ENCODE results near the gene PLEKHG1.

PLEKHG1 gene

GRCh38 chr6:150627154-150627553 is 27.5 kb downstream of the PLEKHG1 start:
- H2AFZ ChIP-seq (ENCODE audit: insufficient read depth, low read length, poor library complexity) = no peak overlapping the region
- no peak overlapping the region for H3K4me2 ChIP-seq (ENCODE audit: low read length)

DNA sequence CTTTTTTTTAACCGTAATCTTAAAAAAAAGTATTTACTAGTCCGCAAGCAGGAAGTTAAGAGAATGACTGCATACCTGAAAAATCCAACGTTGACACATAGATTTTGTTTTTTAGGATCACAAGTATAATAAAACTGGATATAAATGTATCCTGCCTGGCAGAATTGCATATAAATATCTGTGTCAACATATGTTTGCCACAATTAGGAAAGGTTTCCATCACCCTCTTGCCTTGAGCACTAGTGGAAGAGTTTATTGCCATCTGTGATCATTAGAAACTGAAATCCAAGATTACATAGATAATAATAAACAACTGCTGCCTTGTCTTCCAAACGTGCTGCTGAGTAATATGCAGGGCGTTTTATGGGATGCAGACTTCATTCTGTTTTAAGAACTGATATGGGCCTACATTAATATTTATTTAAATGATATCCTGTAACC is 27.9 kb downstream of the PLEKHG1 start:
- Histone ChIP-seq H4K91ac (ENCODE audit: low read depth, low read length) (no peak overlapping the region), H3K79me1 (ENCODE audit: low read length) (no peaks in the 10 kb centered on the region), H2AFZ (ENCODE audit: insufficient read depth, low read length, poor library complexity) (no peak overlapping the region), H3K4me1 (ENCODE audit: control insufficient read depth in 1 of 2, insufficient read depth in 2 of 2, low read length in 2 of 2) (peaks cover 0 to 3% of the 10 kb centered on the region in 2 experiments), H3K9me3 (ENCODE audit: insufficient read depth, low read depth, low read length) (no peaks in the 10 kb centered on the region), H3K18ac (ENCODE audit: low read length) (no peak overlapping the region), H3K4ac (ENCODE audit: low read depth, low read length) (no peak overlapping the region), H2BK120ac (ENCODE audit: insufficient read depth, low read length, poor library complexity) (no peak overlapping the region), H3K4me2 (ENCODE audit: low read length) (no peak overlapping the region), H2BK12ac (ENCODE audit: low read length) (no peak overlapping the region), H2BK5ac (ENCODE audit: low read depth, low read length, poor library complexity) (no peak overlapping the region), H2AK5ac (ENCODE audit: low read length) (no peak overlapping the region), H3K9ac (ENCODE audit: low read length) (no peak overlapping the region), H4K8ac (ENCODE audit: low read depth, low read length) (no peak overlapping the region), H3K36me3 (ENCODE audit: control insufficient read depth in 1 of 2, insufficient read depth in 2 of 2, low read length in 2 of 2) (no peaks in the 10 kb centered on the region), H3K23ac (ENCODE audit: low read length) (no peak overlapping the region), H3K27ac (ENCODE audit: low read depth, low read length) (no peak overlapping the region), H3K14ac (ENCODE audit: low read length) (no peak overlapping the region), H3K79me2 (ENCODE audit: control insufficient read depth, insufficient read depth, low read length, poor library complexity) (no peaks in the 10 kb centered on the region), H4K12ac (ENCODE audit: low read depth, low read length) (no peak overlapping the region), H3K4me3 (ENCODE audit: low read depth, low read length) (no peak overlapping the region), H3K27me3 (ENCODE audit: insufficient read depth, low read length) (no peaks in the 10 kb centered on the region)
- DNase-seq = no peak
- WGBS (ENCODE audit: extremely low coverage, insufficient coverage, insufficient read length) = no CpG with 5 or more reads among the region's 5 CpGs

More at GRCh38 chr6:150627154-150627553, 27.5 kb downstream of the PLEKHG1 start:
- Histone ChIP-seq H3K23ac (ENCODE audit: low read length) (no peak overlapping the region), H3K36me3 (ENCODE audit: control insufficient read depth in 1 of 2, insufficient read depth in 2 of 2, low read length in 2 of 2) (no peaks in the 10 kb centered on the region), H2AK5ac (ENCODE audit: low read length) (no peak overlapping the region), H3K9me3 (ENCODE audit: insufficient read depth, low read depth, low read length) (no peaks in the 10 kb centered on the region), H3K79me1 (ENCODE audit: low read length) (no peaks in the 10 kb centered on the region), H3K18ac (ENCODE audit: low read length) (no peak overlapping the region), H4K8ac (ENCODE audit: low read depth, low read length) (no peak overlapping the region), H3K79me2 (ENCODE audit: control insufficient read depth, insufficient read depth, low read length, poor library complexity) (no peaks in the 10 kb centered on the region), H2BK5ac (ENCODE audit: low read depth, low read length, poor library complexity) (no peak overlapping the region), H3K4ac (ENCODE audit: low read depth, low read length) (no peak overlapping the region), H3K9ac (ENCODE audit: low read length) (no peak overlapping the region), H4K12ac (ENCODE audit: low read depth, low read length) (no peak overlapping the region), H3K4me3 (ENCODE audit: low read depth, low read length) (no peak overlapping the region), H4K91ac (ENCODE audit: low read depth, low read length) (no peak overlapping the region), H3K14ac (ENCODE audit: low read length) (no peak overlapping the region), H3K27ac (ENCODE audit: low read depth, low read length) (no peak overlapping the region), H2BK120ac (ENCODE audit: insufficient read depth, low read length, poor library complexity) (no peak overlapping the region), H3K27me3 (ENCODE audit: insufficient read depth, low read length) (no peaks in the 10 kb centered on the region), H2BK12ac (ENCODE audit: low read length) (no peak overlapping the region), H3K4me1 (ENCODE audit: control insufficient read depth in 1 of 2, insufficient read depth in 2 of 2, low read length in 2 of 2) (peaks cover 0 to 3% of the 10 kb centered on the region in 2 experiments)
- DNase-seq = no peak

DNA sequence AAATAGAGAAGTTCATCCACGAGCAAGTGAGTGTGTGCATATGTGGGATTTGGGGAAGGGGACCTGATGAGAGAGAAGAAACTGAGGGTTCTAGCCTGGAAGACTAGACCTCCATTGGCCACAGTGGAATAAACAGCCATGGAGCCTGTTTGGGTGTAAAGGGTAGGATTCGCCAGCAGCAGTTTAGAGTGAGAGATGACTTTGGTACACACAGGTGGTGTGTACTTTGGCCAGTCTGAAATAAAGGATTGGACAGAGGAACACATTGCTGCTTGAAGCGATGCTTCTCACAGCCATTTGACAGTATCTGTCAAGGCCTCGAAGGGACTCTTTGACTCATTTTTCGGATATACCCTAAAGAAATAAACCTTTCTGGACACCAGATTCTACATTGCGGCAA is 29.2 kb downstream of the PLEKHG1 start:
- no peaks in the 10 kb centered on the region for H3K36me3 ChIP-seq (ENCODE audit: control insufficient read depth in 1 of 2, insufficient read depth in 2 of 2, low read length in 2 of 2)
- no peak overlapping the region for H3K4me3 ChIP-seq (ENCODE audit: low read depth, low read length)
- no peak overlapping the region for H2BK5ac ChIP-seq (ENCODE audit: low read depth, low read length, poor library complexity)
- H3K9me3 ChIP-seq (ENCODE audit: insufficient read depth, low read depth, low read length) = no peaks in the 10 kb centered on the region
- H3K4ac ChIP-seq (ENCODE audit: low read depth, low read length) = no peak overlapping the region
- H3K79me2 ChIP-seq (ENCODE audit: control insufficient read depth, insufficient read depth, low read length, poor library complexity) = no peaks in the 10 kb centered on the region
- H4K12ac ChIP-seq (ENCODE audit: low read depth, low read length) = no peak overlapping the region
- WGBS (ENCODE audit: extremely low coverage, insufficient coverage, insufficient read length) = no CpG with 5 or more reads among the region's 6 CpGs
- no peak overlapping the region for H3K18ac ChIP-seq (ENCODE audit: low read length)
- H3K4me2 ChIP-seq (ENCODE audit: low read length) = no peak overlapping the region
- no peak overlapping the region for H2BK120ac ChIP-seq (ENCODE audit: insufficient read depth, low read length, poor library complexity)
- DNase-seq = no peak
- peaks cover 0 to 3% of the 10 kb centered on the region in 2 experiments for H3K4me1 ChIP-seq (ENCODE audit: control insufficient read depth in 1 of 2, insufficient read depth in 2 of 2, low read length in 2 of 2)
- no peak overlapping the region for H4K8ac ChIP-seq (ENCODE audit: low read depth, low read length)
- H3K79me1 ChIP-seq (ENCODE audit: low read length) = no peaks in the 10 kb centered on the region
- no peak overlapping the region for H3K14ac ChIP-seq (ENCODE audit: low read length)
- no peaks in the 10 kb centered on the region for H3K27me3 ChIP-seq (ENCODE audit: insufficient read depth, low read length)
- H2AK5ac ChIP-seq (ENCODE audit: low read length) = no peak overlapping the region
- H2AFZ ChIP-seq (ENCODE audit: insufficient read depth, low read length, poor library complexity) = no peak overlapping the region
- no peak overlapping the region for H3K9ac ChIP-seq (ENCODE audit: low read length)
- no peak overlapping the region for H3K27ac ChIP-seq (ENCODE audit: low read depth, low read length)
- no peak overlapping the region for H4K91ac ChIP-seq (ENCODE audit: low read depth, low read length)
- H2BK12ac ChIP-seq (ENCODE audit: low read length) = no peak overlapping the region
- no peak overlapping the region for H3K23ac ChIP-seq (ENCODE audit: low read length)

DNA sequence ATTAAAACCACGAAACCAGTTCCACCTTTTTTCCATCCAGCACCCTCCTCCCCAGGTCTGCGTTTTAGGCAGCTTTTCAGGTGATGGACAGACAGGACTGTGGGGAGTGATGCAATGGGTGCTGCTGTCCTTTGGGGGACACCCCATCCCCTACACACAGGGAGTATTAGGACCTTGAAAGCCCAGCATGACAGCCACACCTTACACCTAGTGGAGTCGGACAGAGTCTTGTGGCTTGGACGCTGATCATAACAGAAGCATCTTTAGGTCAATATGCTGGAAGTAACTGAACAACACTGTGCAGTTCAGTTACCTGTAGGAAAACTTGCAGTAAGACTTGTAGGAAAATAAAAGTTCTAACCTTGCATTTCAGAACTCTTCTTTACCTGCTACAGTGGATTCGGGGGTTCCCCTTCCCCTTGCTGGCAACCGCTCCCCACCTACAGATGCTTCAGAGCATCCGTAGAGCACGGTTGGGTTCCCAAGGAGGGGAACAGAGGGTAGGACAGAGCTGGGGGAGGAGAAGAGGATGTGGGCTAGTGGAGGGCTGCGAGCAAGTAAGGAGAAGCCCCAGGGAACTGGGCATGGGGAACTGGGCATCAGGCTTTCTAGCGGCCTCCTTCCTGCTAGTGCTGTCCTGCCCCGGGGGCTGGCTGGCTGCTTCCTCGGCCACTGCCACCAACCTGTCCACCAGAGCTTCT is 31.7 kb downstream of the PLEKHG1 start:
- Histone ChIP-seq H3K23ac (ENCODE audit: low read length) (no peak overlapping the region), H2AK5ac (ENCODE audit: low read length) (no peak overlapping the region), H3K27me3 (ENCODE audit: insufficient read depth, low read length) (no peaks in the 10 kb centered on the region), H4K8ac (ENCODE audit: low read depth, low read length) (no peak overlapping the region), H3K9ac (ENCODE audit: low read length) (no peak overlapping the region), H3K4me3 (ENCODE audit: low read depth, low read length) (no peak overlapping the region), H3K4ac (ENCODE audit: low read depth, low read length) (no peak overlapping the region), H3K79me1 (ENCODE audit: low read length) (no peaks in the 10 kb centered on the region), H3K14ac (ENCODE audit: low read length) (no peak overlapping the region), H3K36me3 (ENCODE audit: control insufficient read depth in 1 of 2, insufficient read depth in 2 of 2, low read length in 2 of 2) (no peaks in the 10 kb centered on the region), H2BK5ac (ENCODE audit: low read depth, low read length, poor library complexity) (no peak overlapping the region), H2BK120ac (ENCODE audit: insufficient read depth, low read length, poor library complexity) (no peak overlapping the region), H3K27ac (ENCODE audit: low read depth, low read length) (no peak overlapping the region), H4K91ac (ENCODE audit: low read depth, low read length) (no peak overlapping the region), H2AFZ (ENCODE audit: insufficient read depth, low read length, poor library complexity) (no peak overlapping the region), H3K79me2 (ENCODE audit: control insufficient read depth, insufficient read depth, low read length, poor library complexity) (no peaks in the 10 kb centered on the region), H3K4me1 (ENCODE audit: control insufficient read depth in 1 of 2, insufficient read depth in 2 of 2, low read length in 2 of 2) (peaks cover 0 to 3% of the 10 kb centered on the region in 2 experiments), H3K4me2 (ENCODE audit: low read length) (no peak overlapping the region), H3K9me3 (ENCODE audit: insufficient read depth, low read depth, low read length) (no peaks in the 10 kb centered on the region), H4K12ac (ENCODE audit: low read depth, low read length) (no peak overlapping the region), H3K18ac (ENCODE audit: low read length) (no peak overlapping the region), H2BK12ac (ENCODE audit: low read length) (no peak overlapping the region)
- WGBS (ENCODE audit: extremely low coverage, insufficient coverage, insufficient read length) = no CpG with 5 or more reads among the region's 12 CpGs
- no peak for DNase-seq
